OCI-LY3 (cell line): ENCODE data around the gene NSDHL.

ENCODE experiments used
- H2AFZ ChIP-seq: fragments of 200-600, 300-600 bp; shearing (Covaris generic); 2 replicates; pipeline ENCODE4 v1.6.0; 2014; ENCODE audit warnings: antibody characterized with exemption, low read depth, low read length
- H3K27ac ChIP-seq: fragments of 200-600, 300-600 bp; sonication (generic); 2 replicates; pipeline ENCODE4 v1.5.1; 2014; ENCODE audit warnings: mild to moderate bottlenecking, low read length, moderate library complexity, mixed read lengths
- H3K27me3 ChIP-seq: fragments of 200-600, 300-600 bp; sonication (generic); 2 replicates; pipeline ENCODE4 v1.6.1; 2014; ENCODE audit warnings: low read depth, low read length, mixed read lengths
- H3K36me3 ChIP-seq: fragments of 200-600, 300-600 bp; sonication (generic); replicated peaks from 2 replicates; pipeline ENCODE3; 2014; ENCODE audit warnings: low read depth, low read length, mixed read lengths
- H3K4me1 ChIP-seq: fragments of 300-600, 200-600 bp; sonication (generic); 2 replicates; pipeline ENCODE4 v1.6.1; 2014; ENCODE audit warnings: low read length, mixed read lengths
- H3K4me2 ChIP-seq: fragments of 200-600, 300-600 bp; sonication (generic); 2 replicates; pipeline ENCODE4 v1.6.1; 2014; ENCODE audit warnings: low read length, mixed read lengths
- H3K4me3 ChIP-seq: fragments of 300-600, 200-600 bp; sonication (generic); 2 replicates; pipeline ENCODE4 v1.5.1; 2014; ENCODE audit warnings: antibody characterized with exemption, mild to moderate bottlenecking, low read length, moderate library complexity
- H3K79me2 ChIP-seq: fragments of 300-600, 200-600 bp; shearing (Covaris generic); 2 replicates; pipeline ENCODE4 v1.6.1; 2014; ENCODE audit warnings: mild to moderate bottlenecking, low read length, mixed read lengths
- H3K9ac ChIP-seq: fragments of 300-600, 200-600 bp; shearing (Covaris generic); 2 replicates; pipeline ENCODE4 v1.6.0; 2014; ENCODE audit warnings: mild to moderate bottlenecking, low read length, moderate library complexity
- H3K9me3 ChIP-seq: fragments of 200-600, 300-600 bp; shearing (Covaris generic); 2 replicates; pipeline ENCODE4 v1.6.1; 2014; ENCODE audit warnings: low read length, mixed read lengths; ENCODE audit not compliant: insufficient read depth
- H4K20me1 ChIP-seq: fragments of 200-600, 300-600 bp; sonication (generic); 2 replicates; pipeline ENCODE4 v1.6.1; 2016; ENCODE audit warnings: low read length, mixed read lengths; ENCODE audit not compliant: insufficient read depth
- EZH2phosphoT487 ChIP-seq: fragments of 200-600 bp; shearing (Covaris generic); IDR thresholded peaks from 2 replicates; pipeline ENCODE4 v1.6.1; 2018; ENCODE audit warnings: antibody characterized with exemption, mixed run types, low read depth
- TF ChIP-seq, protein P1 (sequence below): fragments of 200-600, 300-600 bp; sonication (generic); IDR thresholded peaks from 2 replicates; pipeline ENCODE4 v1.5.1; 2014; ENCODE audit warnings: antibody characterized with exemption, low read length, low read depth

The NSDHL gene

DNA sequence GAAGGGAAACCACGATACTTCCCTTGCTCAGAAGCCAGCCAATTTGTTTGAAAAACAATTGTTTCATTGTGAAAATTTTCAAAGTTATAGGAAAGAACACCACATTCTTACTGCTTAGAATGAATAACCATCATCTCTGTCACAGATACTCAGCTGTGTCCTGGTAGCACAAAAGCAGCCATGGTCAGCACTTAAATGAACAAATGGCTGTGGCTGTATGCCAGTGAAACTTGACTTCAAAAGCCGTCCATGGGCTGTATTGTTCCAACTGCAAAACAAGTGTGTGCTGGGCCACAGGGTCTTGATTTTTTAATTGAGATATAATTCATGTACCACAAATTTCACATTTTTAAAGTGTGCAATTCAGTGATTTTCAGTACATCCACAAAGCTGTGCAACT lies 19.6 kb downstream of the NSDHL start:
- no peak overlapping the region for H3K27ac ChIP-seq
- H3K27me3 ChIP-seq: no peaks in the 10 kb centered on the region
- no peaks in the 10 kb centered on the region for H4K20me1 ChIP-seq
- peaks cover 3% of the 10 kb centered on the region; the same call in 1 of the 2 replicates for H3K4me1 ChIP-seq
- no peak overlapping the region for H2AFZ ChIP-seq
- TF ChIP-seq, protein P1, sequence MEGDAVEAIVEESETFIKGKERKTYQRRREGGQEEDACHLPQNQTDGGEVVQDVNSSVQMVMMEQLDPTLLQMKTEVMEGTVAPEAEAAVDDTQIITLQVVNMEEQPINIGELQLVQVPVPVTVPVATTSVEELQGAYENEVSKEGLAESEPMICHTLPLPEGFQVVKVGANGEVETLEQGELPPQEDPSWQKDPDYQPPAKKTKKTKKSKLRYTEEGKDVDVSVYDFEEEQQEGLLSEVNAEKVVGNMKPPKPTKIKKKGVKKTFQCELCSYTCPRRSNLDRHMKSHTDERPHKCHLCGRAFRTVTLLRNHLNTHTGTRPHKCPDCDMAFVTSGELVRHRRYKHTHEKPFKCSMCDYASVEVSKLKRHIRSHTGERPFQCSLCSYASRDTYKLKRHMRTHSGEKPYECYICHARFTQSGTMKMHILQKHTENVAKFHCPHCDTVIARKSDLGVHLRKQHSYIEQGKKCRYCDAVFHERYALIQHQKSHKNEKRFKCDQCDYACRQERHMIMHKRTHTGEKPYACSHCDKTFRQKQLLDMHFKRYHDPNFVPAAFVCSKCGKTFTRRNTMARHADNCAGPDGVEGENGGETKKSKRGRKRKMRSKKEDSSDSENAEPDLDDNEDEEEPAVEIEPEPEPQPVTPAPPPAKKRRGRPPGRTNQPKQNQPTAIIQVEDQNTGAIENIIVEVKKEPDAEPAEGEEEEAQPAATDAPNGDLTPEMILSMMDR: no peak
- no peak for TF ChIP-seq EZH2phosphoT487
- no peaks in the 10 kb centered on the region for H3K9me3 ChIP-seq
- H3K79me2 ChIP-seq: peaks cover 3% of the 10 kb centered on the region; the same call in 1 of the 2 replicates
- peaks cover 6% of the 10 kb centered on the region for H3K36me3 ChIP-seq
- H3K4me3 ChIP-seq: no peak overlapping the region
- no peak overlapping the region for H3K9ac ChIP-seq
- no peak overlapping the region for H3K4me2 ChIP-seq

- H3K36me3 ChIP-seq: peaks cover 8% of the 10 kb centered on the region
- H3K4me2 ChIP-seq: no peak overlapping the region
- no peaks in the 10 kb centered on the region for H3K9me3 ChIP-seq
- H3K79me2 ChIP-seq: no peaks in the 10 kb centered on the region
- no peak overlapping the region for H3K4me3 ChIP-seq
- no peaks in the 10 kb centered on the region for H3K4me1 ChIP-seq
- TF ChIP-seq, protein P1: no peak
- no peak for TF ChIP-seq EZH2phosphoT487
- no peak overlapping the region for H3K9ac ChIP-seq
- H4K20me1 ChIP-seq: no peaks in the 10 kb centered on the region
- no peak overlapping the region for H3K27ac ChIP-seq
- H3K27me3 ChIP-seq: no peaks in the 10 kb centered on the region
- no peak overlapping the region for H2AFZ ChIP-seq
These were observed 23.1 kb downstream of the NSDHL start for GRCh38 chrX:152853986-152854385.

- Histone ChIP-seq H3K36me3 (peaks cover 23% of the 10 kb centered on the region), H3K27me3 (no peaks in the 10 kb centered on the region), H3K9ac (no peak overlapping the region), H2AFZ (no peak overlapping the region), H3K27ac (no peak overlapping the region), H3K4me3 (no peak overlapping the region), H3K79me2 (no peaks in the 10 kb centered on the region), H3K4me1 (no peaks in the 10 kb centered on the region), H4K20me1 (no peaks in the 10 kb centered on the region), H3K4me2 (no peak overlapping the region), H3K9me3 (no peaks in the 10 kb centered on the region)
- TF ChIP-seq EZH2phosphoT487: no peak
- TF ChIP-seq, protein P1: no peak
These were observed 30.3 kb downstream of the NSDHL start for GRCh38 chrX:152861116-152861515.

- H3K4me3 ChIP-seq: no peak overlapping the region
- no peaks in the 10 kb centered on the region for H4K20me1 ChIP-seq
- no peaks in the 10 kb centered on the region for H3K79me2 ChIP-seq
- TF ChIP-seq EZH2phosphoT487: no peak
- TF ChIP-seq, protein P1: no peak
- no peaks in the 10 kb centered on the region for H3K9me3 ChIP-seq
- H3K4me1 ChIP-seq: no peaks in the 10 kb centered on the region
- H3K9ac ChIP-seq: no peak overlapping the region
- peaks cover 23% of the 10 kb centered on the region for H3K36me3 ChIP-seq
- no peak overlapping the region for H2AFZ ChIP-seq
- H3K27me3 ChIP-seq: no peaks in the 10 kb centered on the region
- H3K4me2 ChIP-seq: no peak overlapping the region
- no peak overlapping the region for H3K27ac ChIP-seq
These were observed 31.0 kb downstream of the NSDHL start for GRCh38 chrX:152861826-152862225.
